GM19395 (cell line): ENCODE data around the gene SPAG9.
A peak's percentile ranks its signal among the peaks of the same experiment; 100 is the strongest.
"Not testable (repeated sequence)": the region's sequence is repeated elsewhere in the genome, so short reads cannot be mapped to it uniquely, and the experiment has no call there.

Experiments used
- ATAC-seq: cut with Tn5 transposase; IDR thresholded peaks from one replicate; pipeline ENCODE4 v1.9.1; 2021; ENCODE audit warnings: mild to moderate bottlenecking, moderate library complexity; ENCODE audit not compliant: unreplicated experiment

SPAG9 gene

DNA sequence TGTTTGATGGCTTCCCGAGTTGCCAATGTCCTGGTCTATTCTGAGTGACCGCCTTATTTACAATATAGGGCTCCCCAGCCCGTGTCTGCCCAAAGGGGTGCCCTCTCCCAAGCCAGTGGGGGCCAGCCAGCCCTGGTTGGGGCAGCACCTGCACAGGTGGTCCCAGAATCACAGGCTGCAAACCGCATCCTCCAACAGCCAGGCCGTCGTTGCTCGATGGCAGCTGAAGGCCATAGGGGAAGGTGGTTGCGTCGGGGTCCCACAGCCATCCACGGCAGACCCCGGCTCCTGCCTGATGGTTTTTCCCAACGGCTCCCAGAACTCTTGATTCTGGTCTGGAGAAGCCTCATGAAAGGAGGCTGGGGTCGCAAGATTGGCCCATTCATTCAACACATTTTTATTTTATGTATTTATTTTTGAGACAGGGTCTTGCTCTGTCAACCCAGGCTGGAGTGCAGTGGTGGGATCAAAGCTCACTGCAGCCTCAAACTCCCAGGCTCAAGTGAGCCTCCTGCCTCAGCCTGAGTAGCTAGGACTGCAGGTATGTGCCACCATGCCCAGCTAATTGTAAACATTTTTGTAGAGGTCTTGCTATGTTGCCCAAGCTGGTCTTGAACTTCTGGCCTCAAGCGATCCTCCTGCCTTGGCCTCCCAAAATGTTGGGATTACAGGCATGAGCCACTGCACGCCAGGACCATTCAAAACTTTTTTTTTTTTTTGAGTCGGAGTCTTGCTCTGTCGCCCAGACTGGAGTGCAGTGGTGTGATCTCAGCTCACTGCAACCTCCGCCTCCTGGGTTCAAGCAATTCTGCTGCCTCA is 175.6 kb downstream of the SPAG9 start:
- ATAC-seq: no peak

DNA sequence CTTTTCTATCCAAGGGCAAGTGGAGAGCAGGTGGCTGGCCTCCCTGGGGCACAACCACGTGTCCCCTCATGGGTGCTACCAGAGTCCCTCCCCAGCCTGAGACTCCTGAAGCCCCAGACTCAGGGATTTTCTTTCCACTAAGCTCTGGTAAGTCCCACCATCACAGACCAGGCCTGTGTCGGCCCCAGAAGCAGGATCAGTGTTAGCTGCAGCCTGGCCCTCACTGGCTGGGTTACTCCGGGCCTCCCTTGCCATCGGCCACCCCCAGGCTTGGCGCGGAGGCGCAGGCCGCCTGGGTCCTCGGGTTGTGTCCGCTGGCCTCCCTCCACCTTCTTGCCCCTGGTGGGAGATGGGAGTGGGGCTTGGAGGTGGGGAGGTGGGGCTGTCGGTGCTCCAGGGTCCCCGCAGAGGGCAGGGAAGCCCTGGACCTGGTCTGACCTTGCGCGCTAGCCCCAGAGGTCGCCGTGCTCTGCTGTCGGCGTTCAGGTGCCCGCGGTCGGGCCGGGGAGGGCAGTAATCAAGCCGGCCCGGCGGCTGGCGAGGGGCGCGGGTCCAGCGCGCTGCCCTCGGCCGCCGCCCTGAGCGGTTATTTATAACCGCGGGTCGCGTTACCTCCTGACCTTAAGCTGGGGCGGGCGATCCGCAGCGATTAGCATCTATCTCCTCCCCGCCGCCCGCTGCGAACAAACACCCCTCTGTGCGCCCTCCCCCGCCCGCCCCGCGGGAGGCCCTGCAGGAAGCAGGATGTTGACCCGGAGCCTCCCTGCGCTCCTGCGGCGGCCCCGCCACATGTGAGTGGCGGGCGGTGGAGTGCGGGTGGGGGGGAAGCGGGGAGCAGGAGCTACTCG is 176.4 kb downstream of the SPAG9 start:
- ATAC-seq: no peak

DNA sequence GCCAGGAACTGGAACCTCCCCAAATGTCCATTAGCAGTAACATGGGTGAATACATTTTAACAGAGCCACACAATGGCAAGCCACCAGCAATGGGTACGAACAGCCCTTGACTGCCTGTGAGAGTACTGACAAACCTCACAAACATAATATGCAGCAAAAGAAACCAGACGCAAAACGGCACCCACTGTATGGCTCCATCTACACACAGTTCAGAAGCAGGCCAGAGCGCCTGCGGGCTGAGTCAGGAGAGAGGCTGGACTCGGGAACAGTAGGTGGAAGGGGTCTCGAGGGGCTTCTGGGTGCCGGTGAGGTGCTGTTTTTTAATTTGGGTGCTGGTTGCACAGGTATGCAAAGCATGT is 177.1 kb downstream of the SPAG9 start:
- no peak for ATAC-seq

DNA sequence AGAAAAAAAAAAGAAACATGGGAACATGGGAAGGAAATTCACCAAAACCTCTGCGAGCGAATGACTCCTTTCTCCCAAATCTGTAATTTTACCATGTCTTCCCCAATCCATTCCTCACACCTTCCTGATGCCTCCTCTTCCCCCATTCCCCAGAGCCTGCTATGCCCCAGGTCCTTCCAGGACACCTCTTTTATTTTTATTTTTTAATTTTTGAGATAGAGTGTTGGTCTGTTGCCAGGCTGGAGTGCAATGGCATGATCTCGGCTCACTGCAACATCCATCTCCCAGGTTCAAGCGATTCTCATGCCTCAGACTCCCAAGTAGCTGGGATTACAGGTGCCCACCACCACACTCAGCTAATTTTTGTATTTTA is 179.0 kb downstream of the SPAG9 start:
- ATAC-seq: not testable (repeated sequence)

DNA sequence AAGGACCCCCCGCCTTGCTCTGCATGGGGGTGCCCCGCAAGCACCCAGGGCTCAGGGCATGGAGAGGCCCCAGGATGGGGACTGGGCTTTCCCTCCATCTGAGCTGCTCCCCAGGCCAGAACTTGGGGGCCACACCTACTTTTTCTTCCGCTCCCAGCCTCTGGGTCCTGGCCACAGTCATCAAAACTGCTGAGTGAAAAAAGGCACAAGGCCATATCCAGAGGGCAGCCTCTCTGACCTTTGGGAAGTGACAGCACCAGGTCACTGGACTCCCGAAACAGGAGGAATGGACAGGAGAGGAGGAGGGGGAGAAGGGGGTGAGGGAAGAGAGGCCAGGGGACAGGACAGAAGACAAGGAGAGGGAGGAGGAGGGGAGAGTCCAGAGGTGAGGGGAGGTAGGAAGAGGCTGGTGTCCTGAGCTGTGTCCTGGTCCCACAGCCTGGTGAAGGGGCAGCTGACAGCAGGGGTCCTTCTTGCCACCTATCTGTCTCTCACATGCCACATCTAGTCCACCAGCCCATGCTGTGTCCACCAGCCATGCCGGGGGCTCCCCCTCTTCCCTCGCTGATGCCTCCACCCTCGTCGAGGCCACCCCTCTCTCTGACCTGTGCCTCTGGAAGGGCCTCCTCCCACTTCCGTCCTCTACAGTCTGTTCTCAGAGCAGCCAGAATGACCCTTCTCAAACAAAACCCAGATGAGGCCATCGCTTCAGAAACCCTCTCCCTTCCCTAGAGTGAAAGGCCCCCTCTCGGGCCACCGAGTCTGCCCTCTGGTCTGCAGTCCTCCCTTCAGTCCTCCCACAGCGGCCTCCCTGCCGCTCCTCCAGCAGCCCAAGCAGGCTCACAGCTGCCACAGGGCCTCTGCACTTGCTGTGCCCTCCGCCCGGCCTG is 180.6 kb downstream of the SPAG9 start:
- ATAC-seq: no peak

DNA sequence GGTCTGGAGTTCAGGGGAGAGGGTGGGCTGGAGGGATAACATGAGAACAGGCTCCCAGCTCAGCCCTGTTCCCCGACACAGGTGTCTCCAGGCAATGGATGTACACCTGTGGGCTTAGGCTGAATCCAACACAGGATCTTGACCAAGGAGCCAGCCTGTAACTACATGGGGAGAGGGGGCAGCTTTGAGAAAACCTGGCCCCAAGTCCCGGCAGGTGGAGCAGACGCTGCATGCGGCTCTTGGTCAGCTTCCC is 181.2 kb downstream of the SPAG9 start:
- ATAC-seq: no peak

DNA sequence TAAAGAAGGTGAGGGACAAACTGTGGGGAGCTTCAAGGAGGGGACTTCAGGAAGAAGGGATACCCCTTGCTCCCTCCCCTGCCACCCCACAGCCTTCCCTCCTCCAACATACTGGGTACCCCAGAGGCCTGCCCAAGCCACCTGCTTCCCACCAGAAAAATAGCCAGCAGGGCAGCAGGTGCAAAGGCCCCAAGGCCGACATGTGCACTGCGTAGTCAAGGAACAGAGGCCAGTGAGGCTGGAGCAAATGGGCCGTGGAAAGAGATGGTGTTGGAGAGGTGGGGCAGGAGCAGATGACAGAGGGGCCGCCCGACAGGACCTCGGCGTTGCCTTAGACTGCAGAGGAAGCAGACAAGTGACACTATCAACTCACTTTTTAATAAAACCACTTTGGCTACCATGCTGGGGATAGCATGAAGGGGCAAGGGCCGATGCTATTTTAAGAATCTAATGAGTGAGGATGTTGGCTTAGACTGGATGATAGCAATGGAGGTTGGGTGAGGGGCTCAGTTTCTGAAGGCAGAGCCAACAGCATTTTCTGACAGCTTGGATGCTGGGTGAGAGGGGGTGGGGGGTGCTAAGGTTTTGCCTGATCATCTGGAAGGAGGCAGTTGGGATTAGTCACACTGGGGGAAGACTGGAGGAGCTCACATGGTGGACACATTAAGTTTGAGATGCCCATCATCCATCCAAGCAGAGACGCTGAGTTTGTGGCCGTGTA is 181.7 kb downstream of the SPAG9 start:
- ATAC-seq: no peak

DNA sequence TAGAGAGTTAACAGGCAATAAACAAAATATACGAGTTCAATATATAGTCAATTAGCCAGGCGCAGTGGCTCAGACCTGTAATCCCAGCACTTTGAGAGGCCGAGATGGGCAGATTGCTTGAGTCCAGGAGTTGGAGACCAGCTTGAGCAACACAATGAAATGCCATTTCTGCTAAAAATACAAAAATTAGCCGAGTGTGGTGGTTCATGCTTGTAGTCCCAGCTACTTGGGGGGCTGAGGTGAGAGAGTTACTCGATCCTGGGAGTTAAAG is 184.7 kb downstream of the SPAG9 start:
- no peak for ATAC-seq

DNA sequence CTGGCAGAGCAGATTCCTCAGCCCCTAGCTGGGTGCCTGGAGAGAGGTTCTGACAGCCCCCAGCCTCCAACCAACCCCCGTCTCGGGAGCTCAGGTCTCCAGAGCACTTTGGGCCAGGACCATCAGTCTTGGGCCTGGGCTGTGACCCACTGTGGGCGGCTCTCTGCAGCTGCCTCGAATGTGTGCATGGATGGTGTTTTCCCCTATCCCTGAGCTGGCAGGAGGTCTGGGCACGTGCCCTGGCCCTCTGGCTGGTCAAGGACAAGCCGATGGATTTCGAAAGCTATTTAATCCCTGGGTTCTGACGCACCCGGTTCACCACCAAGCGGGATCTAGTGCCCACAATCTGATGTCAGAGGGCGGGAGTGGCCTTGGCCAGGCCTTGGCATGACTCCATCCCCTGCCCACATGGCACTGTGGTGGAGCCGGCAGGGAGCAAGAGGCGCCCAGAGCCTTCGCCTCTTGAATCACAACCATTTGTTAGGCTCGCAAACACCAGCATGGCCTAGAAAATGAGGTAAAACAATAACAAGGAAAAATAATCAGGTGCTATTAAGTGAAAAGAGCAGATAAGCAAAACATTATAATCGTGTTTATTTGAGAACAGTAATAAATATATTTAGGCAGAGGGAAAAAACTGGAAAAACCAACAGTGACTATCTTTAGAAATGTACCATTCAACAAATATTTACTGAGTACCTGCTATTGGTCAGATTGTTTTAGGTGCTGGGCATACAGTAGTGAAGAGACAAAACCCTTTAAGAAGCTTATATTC is 185.3 kb downstream of the SPAG9 start:
- no peak for ATAC-seq

DNA sequence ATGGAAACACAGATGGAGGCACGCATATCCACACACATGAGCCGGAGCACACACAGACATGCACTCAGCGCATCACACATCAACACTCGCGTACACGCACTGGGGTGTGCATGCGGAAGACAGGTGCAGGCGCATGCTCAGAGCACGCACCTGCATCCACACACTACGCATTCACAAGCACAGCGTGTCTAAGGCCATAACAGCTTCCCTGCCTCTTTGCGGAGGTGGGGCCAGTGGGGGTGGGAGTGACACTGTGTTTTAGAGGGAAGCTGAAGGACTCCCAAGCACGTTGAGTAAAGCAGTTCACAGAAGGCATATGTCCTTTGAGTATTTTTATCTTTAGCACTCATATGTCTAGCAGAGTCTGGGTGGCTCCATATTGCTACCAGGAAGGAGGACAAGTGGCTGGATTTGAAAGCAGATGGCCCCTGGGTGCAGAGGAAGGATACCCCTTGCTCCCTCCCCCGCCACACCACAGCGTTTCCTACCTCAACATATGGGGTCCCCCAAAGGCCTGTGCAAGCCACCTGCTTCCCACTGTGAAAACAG is 185.9 kb downstream of the SPAG9 start:
- ATAC-seq: no peak

DNA sequence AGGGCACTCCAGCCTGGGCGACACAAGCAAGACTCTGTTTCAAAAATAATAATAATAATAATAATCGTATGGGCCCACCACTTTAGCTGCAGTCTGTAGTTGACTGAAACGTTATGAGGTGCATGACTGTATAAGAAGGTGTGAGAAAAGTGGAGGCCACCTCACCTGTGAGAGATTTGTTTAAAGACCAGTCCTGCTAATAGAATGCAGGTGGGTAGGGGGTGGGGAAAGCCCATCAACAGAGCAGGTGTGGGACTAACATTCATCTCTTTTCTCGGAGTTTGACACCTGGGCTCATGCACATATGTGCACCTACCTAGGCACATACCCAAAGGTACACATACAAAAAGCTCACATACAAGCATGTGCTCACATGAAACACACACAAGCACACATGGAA is 186.5 kb downstream of the SPAG9 start:
- no peak for ATAC-seq

DNA sequence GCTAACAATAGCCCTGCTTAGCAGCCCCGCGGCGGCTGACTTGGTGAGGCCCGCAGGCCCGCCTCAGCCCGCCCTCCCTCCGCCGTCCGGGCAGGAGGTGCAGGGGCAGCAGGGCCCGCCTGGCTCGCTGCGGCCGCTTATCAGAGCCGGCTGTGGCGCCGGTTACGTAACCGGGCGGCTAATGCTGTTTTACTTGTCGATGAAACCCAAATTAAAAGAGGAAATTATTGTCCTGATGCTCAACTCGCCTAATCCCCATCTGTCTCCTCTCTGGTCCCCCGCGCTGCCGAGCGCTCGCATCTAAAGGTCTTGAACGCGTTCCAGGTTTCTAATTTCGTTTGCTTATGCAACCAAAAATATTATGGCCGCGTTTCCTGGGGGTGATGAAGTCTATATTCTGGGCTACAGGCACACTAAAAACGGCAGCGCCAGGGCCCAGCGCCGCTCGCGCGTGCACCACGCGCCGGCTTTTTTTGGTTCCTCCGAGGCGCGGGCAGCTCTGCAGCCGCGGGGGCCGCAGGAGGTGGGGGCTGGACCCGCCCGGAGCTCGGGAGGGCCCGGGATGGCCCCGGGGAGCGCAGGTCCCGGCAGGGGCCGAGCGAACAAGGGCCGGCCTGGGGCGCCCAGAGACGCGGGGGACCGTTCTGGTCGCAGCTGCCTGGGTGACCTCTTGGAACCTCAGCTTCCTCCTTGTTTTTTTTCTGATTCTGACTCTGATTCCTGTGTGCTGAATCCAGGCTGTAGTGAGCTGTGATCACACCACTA is 189.3 kb downstream of the SPAG9 start:
- peak; percentile 65 for ATAC-seq

DNA sequence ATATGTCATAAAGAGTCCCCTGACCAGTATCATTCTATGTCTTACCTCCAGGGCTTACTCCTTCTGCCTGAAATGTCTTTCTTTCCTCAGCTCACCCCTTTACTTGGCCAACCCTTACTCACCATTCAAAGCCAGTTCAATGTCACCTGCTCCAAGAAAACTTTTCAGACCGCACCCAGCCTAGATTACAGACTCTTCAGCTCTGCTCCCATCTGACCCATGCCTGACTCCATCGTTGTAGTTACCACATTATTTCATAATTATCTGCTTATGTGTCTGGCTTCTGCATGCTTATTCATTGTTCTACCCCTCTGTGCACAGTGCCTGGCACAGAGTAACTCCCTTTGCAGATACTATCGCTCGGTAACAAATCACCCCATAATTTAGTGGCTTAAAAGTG is 192.0 kb downstream of the SPAG9 start:
- ATAC-seq: no peak

DNA sequence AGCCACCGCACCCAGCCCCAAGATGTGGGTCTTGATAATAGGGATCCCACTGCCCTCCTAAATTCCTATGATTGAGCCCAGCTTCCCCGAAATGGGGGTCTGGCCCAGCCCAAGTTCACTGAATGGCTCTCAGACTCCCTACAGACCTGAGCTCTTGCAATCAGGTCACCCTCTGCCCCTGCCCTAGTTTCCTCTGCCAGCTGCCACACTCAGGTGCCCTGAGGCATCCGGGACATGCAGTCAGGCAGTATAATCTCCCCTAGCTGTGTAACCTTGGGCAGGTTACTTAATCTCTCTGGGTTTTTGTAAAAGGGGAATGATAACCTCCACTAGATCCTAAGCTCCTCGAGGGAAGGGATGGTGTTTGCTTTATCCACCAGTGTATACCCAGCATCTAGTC is 193.4 kb downstream of the SPAG9 start:
- ATAC-seq: no peak

DNA sequence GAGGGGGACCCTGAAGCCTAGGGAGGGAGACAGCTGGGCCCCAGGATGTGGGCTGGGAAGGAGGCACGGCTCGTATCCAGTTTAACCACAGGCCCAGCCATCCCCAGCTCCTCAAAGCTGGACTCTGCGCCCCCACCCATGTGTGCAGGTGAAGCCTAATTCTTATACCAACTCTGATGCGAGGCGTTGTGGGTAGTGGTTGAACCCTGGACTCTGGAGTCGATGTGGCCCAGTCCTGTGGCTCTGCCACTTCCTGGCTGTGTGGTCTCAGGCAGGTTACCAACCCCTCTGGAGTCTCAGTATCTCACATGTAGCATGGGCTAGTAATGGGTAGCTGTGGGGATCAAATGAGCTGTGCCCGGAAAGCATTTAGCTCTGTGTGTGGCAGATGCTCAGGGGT is 194.1 kb downstream of the SPAG9 start:
- no peak for ATAC-seq

DNA sequence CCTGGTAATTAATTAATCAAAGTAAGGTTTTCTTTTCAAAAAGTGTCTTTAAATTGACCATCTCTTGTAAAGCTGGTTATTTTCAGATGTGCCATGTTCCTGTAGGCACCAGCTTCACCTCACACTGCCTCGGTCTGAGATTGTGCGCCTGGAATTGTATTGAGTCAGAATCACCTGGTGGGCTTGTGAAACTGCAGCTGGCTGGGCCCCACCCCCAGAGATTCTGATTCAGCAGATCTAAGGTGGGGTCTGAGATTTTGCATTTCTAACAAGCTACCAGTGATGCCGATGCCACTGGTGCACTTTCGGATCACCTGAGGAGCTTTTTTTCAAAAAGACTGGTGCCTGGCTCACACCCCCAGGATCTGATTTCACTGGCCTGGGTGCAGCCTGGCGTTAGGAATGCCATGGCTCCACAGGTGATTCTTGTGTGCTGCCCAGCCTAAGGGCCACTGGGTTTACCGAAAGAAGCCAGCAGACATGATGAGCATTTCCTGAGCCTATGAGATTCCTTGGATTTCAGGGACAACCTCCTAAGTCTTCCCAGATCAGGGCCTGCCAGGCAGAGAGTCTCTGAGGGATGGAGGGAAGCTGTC is 195.3 kb downstream of the SPAG9 start:
- ATAC-seq: no peak

DNA sequence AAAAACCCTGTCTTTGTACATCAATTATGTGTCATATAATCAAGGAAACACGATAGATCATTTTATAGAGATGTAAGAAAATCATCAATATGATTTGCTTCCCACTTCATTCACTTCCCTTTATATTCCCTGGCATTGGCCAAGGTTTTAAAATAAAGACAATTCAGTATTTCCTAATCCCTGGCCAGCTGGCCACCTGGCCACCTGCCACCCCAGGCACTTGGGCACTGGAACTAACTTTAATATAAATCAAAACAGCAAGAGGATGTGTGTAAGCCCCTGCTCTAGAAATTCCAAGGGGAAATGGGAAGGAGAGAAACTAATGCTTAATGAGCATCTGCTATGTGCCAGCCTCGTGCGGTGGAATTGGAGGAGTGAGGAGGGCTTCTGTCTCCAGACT is 195.9 kb downstream of the SPAG9 start:
- ATAC-seq: no peak

DNA sequence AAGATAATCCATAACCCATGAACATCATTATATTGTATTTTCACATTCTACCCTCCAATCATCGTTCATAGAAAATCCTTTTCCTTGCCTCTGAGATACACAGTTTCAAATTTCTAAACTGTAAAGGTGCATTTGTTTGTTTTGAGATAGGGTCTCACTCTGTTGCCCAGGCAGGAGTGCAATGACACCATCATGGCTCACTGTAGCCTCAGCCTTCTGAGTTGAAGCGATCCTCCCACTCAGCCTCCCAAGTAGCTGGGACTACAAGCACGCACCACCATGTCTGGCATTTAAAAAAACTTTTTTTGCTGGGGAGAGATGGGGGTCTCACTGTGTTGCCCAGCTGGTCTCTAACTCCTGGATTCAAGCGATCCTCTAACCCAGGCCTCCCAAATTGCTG is 196.4 kb downstream of the SPAG9 start:
- no peak for ATAC-seq

DNA sequence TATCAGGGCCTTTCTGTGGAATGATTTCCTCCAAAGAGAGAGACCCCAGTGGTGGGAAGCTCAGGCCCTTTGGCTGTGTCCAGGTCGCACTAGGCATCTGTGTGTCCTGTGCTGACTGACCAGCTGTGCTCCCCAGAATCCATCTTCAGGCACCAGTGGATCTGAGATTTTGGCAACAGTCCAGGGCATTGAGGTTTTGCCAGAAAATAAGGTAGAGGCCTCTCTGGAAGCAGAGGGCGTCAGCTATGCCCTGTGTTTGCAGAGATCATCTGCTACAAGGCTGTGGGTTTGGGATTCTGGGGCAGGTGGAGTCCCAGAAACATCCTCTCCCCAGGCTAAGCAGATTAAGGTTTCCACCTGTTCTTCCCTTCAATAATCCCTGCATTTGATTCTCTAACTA is 197.1 kb downstream of the SPAG9 start:
- ATAC-seq: no peak
